Vagina (tissue), 2 donors: Measurements from ENCODE around the gene TGM5. TPM values are rescaled to one million over a fixed set of nuclear protein-coding genes. Genes with fewer than 3 reads are reported as not detected.

Experiments used
- DNase-seq, 2 donors: peaks; one replicate each; pipeline ENCODE4 v3.0.0-alpha.2; 2017; ENCODE audit errors: extremely low spot score in 2 of 2
- H3K27ac ChIP-seq: fragments of 200-600 bp; sonication (generic); one replicate; pipeline ENCODE4 v1.5.1; 2019
- H3K27me3 ChIP-seq: fragments of 200-600 bp; sonication (generic); one replicate; pipeline ENCODE4 v1.5.1; 2019
- H3K36me3 ChIP-seq, 2 donors: fragments of 200-600 bp; sonication (generic); one replicate each; pipeline ENCODE4 v1.5.1; 2017 to 2019
- H3K4me1 ChIP-seq: fragments of 200-600 bp; sonication (generic); one replicate; pipeline ENCODE4 v1.5.1; 2019
- H3K4me3 ChIP-seq, 2 donors: fragments of 200-600 bp; sonication (generic); 1 replicate in 1 of 2; 2 replicates in 1 of 2; pipeline ENCODE4 v1.5.1; 2016 to 2019
- H3K9me3 ChIP-seq: fragments of 200-600 bp; sonication (generic); one replicate; pipeline ENCODE4 v1.5.1; 2019
- CTCF ChIP-seq, 3 experiments: fragments of 450-650 bp in 2 of 3; fragments of 200-600 bp in 1 of 3; sonication (generic) in 1 of 3; IDR thresholded peaks; one replicate each; pipeline ENCODE4 v1.5.1; 2017 to 2019; ENCODE audit warnings: antibody characterized with exemption in 3 of 3, mild to moderate bottlenecking in 2 of 3, moderate library complexity in 2 of 3
- POLR2A ChIP-seq, 2 donors: fragments of 450-650 bp; IDR thresholded peaks; one replicate each; pipeline ENCODE4 v1.6.1; 2017; ENCODE audit warnings: antibody characterized with exemption in 2 of 2, mild to moderate bottlenecking in 2 of 2, moderate library complexity in 2 of 2
- POLR2AphosphoS5 ChIP-seq, 2 donors: sonication (generic); formaldehyde crosslinking; IDR thresholded peaks; one replicate each; pipeline ENCODE4 v1.9.0; 2017; ENCODE audit warnings: antibody characterized with exemption in 2 of 2, mild to moderate bottlenecking in 2 of 2, low read depth in 1 of 2; ENCODE audit not compliant: insufficient read depth in 1 of 2
- intact Hi-C: fragments of 100-400 bp; cut with DNase I; formaldehyde crosslinking; loops from one replicate; pipeline ENCODE4 v1.15.1; 2023
- total RNA-seq: library from RNA; depleted of rRNA; stranded (reverse); fragments of >200 nt; gene quantifications from one replicate; pipeline ENCODE4 v1.2.3, GENCODE V29; 2016

Gene TGM5
- total RNA-seq, 1 donor from 2014 or later = 8.3 TPM

GRCh38 chr15:43280996-43281395 is 14.3 kb upstream of the TGM5 start:
- H3K36me3 ChIP-seq = no peaks in the 10 kb centered on the region

GRCh38 chr15:43279496-43279895 is 12.8 kb upstream of the TGM5 start:
- TF ChIP-seq POLR2A (IDR thresholded peaks at IDR 0.05) = no peak
- TF ChIP-seq CTCF (IDR thresholded peaks at IDR 0.05) = no peak
- TF ChIP-seq POLR2AphosphoS5 (IDR thresholded peaks at IDR 0.05; ENCODE audit: insufficient read depth in 1 of 2, low read depth in 1 of 2) = no peak
- intact Hi-C loops = no loop called here
- DNase-seq = peak; percentile 75 to 87

More at GRCh38 chr15:43280996-43281395, 14.3 kb upstream of the TGM5 start:
- no peak overlapping the region for H3K27ac ChIP-seq
- H3K9me3 ChIP-seq = no peaks in the 10 kb centered on the region
- peaks cover 7% of the 10 kb centered on the region for H3K4me1 ChIP-seq
- DNase-seq = peak in 1 of 2 donors; percentile 76
- TF ChIP-seq POLR2A (IDR thresholded peaks at IDR 0.05) (no peak), POLR2AphosphoS5 (IDR thresholded peaks at IDR 0.05; ENCODE audit: insufficient read depth in 1 of 2, low read depth in 1 of 2) (no peak), CTCF (IDR thresholded peaks at IDR 0.05) (no peak)
- intact Hi-C loops = no loop called here
- no peaks in the 10 kb centered on the region for H3K27me3 ChIP-seq
- no peak overlapping the region for H3K4me3 ChIP-seq

GRCh38 chr15:43278869-43279268 is 12.1 kb upstream of the TGM5 start:
- Histone ChIP-seq H3K4me3 (no peak overlapping the region), H3K27ac (no peak overlapping the region), H3K36me3 (no peaks in the 10 kb centered on the region), H3K4me1 (peaks cover 7% of the 10 kb centered on the region), H3K27me3 (no peaks in the 10 kb centered on the region), H3K9me3 (no peaks in the 10 kb centered on the region)
- TF ChIP-seq CTCF (IDR thresholded peaks at IDR 0.05) (no peak), POLR2A (IDR thresholded peaks at IDR 0.05) (no peak), POLR2AphosphoS5 (IDR thresholded peaks at IDR 0.05; ENCODE audit: insufficient read depth in 1 of 2, low read depth in 1 of 2) (no peak)
- DNase-seq = peak; percentile 58 to 70
- intact Hi-C loops = no loop called here

More at GRCh38 chr15:43279496-43279895, 12.8 kb upstream of the TGM5 start:
- Histone ChIP-seq H3K9me3 (no peaks in the 10 kb centered on the region), H3K4me1 (peaks cover 7% of the 10 kb centered on the region), H3K27ac (no peak overlapping the region), H3K27me3 (no peaks in the 10 kb centered on the region), H3K36me3 (no peaks in the 10 kb centered on the region), H3K4me3 (no peak overlapping the region)

- DNase-seq = peak; percentile 47 to 84
Observed at GRCh38 chr15:43277901-43278300, 11.2 kb upstream of the TGM5 start.

More at GRCh38 chr15:43277901-43278300, 11.2 kb upstream of the TGM5 start:
- no peak for TF ChIP-seq CTCF (IDR thresholded peaks at IDR 0.05)
- no peak for TF ChIP-seq POLR2A (IDR thresholded peaks at IDR 0.05)
- TF ChIP-seq POLR2AphosphoS5 (IDR thresholded peaks at IDR 0.05; ENCODE audit: insufficient read depth in 1 of 2, low read depth in 1 of 2) = no peak
- Histone ChIP-seq H3K4me3 (no peak overlapping the region), H3K36me3 (no peaks in the 10 kb centered on the region), H3K4me1 (peaks cover 7% of the 10 kb centered on the region), H3K27ac (no peak overlapping the region), H3K9me3 (no peaks in the 10 kb centered on the region), H3K27me3 (no peaks in the 10 kb centered on the region)
- intact Hi-C loops = no loop called here
